WI38 (cell line): ENCODE data around the gene CCNA2.
A peak's percentile ranks its signal among the peaks of the same experiment; 100 is the strongest.

Source experiments
- H3K4me3 ChIP-seq: 2 replicates; pipeline ENCODE4 v1.5.1; 2011; ENCODE audit warnings: low read depth, mild to moderate bottlenecking, control low read depth, low read length
- CTCF ChIP-seq: IDR thresholded peaks from 2 replicates; pipeline ENCODE4 v1.5.1; 2012; ENCODE audit warnings: low read depth, mild to moderate bottlenecking, control low read depth, low read length

The CCNA2 gene

GRCh38 chr4:121811122-121811521 lies 12.6 kb downstream of the CCNA2 start:
- no peak overlapping the region for H3K4me3 ChIP-seq
- no peak for TF ChIP-seq CTCF

- no peak for TF ChIP-seq CTCF
These were observed 17.3 kb downstream of the CCNA2 start for GRCh38 chr4:121806411-121806810.

GRCh38 chr4:121801715-121802075 lies 22.0 kb downstream of the CCNA2 start:
- peak overlapping the region; percentile 85 for H3K4me3 ChIP-seq

More at GRCh38 chr4:121806411-121806810, 17.3 kb downstream of the CCNA2 start:
- no peak overlapping the region for H3K4me3 ChIP-seq

DNA sequence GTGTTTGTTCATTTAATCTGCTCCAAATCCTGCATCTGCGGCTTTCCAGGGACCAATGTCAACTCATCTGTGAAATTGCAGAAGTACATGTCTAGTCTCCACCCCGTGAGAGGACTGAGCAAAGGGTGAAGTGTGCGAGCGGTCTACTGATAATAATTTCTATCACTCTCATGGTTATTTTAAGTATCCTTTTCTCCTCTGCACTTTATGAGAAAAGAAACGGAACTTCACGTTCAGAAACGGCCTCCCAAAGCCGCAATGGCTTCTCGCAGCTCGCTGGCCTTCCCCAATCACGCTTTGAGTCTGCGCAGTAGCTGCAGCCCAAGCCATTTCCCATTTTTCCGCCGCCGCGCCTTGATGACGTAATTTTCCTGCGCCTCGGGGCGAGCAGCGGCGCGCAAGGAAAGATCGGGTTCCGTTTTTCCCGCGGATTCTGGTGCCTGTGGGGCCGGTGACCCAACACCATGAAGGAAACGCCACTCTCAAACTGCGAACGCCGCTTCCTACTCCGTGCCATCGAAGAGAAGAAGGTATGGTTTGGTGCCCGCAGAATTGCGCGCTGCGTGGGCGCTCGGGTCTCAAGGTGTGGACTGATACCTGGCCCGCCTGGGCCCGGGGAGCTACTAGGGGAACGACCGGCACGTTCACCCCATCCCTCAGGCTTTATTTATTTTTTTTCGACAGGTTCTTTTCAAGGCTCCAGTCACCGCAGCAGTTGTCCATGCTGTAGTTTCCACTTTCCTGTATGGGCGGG lies 22.5 kb downstream of the CCNA2 start, which contains the start of gene EXOSC9:
Gene EXOSC9 (plus strand): TSS at position 363 of the 754 bp plus-strand sequence. CDS start 102 bp downstream, at position 465.
- H3K4me3 ChIP-seq = peak within 1 kb of the TSS; percentile 85
- no peak for TF ChIP-seq CTCF

More at GRCh38 chr4:121801715-121802075, 22.0 kb downstream of the CCNA2 start:
- TF ChIP-seq CTCF = no peak

DNA sequence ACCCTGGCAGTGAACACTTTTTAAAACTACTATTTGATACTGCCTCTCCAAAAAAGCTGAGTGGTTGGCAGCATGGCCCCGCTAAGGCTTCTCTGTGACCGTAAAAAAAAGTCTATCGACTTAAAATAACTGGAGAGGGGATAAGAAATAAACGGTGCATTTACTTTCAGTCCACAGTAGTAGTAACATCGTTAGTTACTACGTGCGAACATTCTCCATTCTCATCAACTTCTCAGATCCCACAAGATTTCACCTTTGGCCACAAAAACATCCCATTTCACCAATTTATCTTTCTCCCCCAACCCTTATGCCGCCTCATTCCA lies 23.1 kb downstream of the CCNA2 start:
- TF ChIP-seq CTCF = no peak
- peak overlapping the region; percentile 85 for H3K4me3 ChIP-seq

DNA sequence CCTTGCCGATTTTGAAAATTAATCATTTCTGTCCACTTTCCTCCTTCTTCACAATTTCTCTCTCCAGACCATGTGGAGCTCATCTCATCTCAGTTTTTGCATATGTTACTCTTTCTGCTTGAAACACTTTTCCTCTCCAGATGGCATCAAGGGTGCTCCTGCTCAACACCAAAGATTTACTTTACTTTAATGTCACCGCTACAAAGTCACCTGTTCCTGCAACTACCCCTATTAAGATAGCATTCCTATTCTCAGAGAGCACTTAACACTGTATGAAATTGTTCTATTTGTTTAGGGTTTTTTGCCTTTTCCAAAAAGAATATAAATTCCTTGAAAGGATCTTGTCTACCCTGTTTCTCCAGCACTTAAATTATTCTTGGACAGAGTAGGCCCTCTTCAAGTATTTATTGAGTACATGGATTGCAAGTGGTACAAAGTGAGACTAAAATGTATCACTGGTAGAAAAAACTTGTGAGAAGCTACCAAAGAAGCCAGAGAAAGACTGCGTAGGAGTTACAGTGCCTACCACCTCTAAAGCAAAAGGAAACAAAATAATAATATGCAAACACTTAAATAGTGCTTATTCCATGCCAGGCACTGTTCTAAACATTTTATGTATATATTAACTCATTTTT lies 23.7 kb downstream of the CCNA2 start:
- no peak overlapping the region for H3K4me3 ChIP-seq

More for the DNA sequence above, 23.7 kb downstream of the CCNA2 start:
- TF ChIP-seq CTCF = no peak
